ENCODE data around the gene SPIN2B.

SPIN2B gene

DNA sequence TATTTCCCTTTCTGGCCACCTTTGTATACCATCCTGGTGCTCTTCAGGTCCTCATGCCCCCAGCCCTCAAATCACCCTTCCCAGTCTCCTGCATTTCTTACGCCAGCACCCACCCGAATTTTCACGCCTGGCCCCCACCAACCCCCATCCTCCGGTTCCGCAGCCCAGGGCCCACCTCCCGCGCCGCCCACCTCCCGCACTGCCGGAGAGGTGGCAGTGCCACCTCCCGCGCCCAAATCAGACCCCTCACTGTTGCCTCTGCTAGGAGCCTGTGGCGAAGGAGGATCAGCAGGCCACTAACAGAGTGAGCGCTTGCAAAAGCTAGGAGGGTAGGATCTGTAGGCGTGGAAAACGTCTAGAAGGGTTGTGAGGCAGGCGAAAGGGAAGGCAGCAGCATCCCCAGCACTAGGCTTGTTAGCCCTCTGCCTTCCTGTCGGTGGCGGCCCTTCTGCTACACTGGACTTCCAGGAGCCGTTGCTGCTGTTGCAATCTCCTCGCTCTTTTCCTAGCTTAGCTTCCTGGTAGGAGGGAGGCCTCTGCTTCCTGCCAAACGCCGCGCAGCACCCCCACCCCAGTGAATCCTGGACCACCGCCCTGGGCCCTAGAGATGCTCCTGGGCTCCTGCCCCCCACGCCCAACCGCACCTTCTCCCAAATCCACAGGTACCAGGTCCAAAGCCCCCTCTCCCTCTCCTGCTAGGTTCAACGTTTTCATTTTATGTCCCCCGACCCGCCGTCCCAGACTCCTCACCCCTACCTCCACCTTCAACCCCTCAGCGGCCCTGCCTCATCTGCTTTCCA, 51.0 kb downstream of the SPIN2B start:
- DNase-seq (ENCODE audit: low read depth in 2 of 2, low spot score in 1 of 2), result no peak
